Stimulated activated CD4-positive, alpha-beta T cell treated with anti-CD3 and anti-CD28 coated beads, TNF-alpha, amount 100 ng/mL, for 48 hours (primary cell): ENCODE data around the gene CTNNA2.

ENCODE experiments used
- DNase-seq, 3 donors: peaks; one replicate each; pipeline ENCODE4 v3.0.0-alpha.2; 2020; ENCODE audit warnings: low read depth in 3 of 3

CTNNA2 gene

GRCh38 chr2:79980116-79980515 is 467.3 kb downstream of the CTNNA2 start:
- no peak for DNase-seq

- no peak for DNase-seq
Measured at GRCh38 chr2:79980816-79981215, 468.0 kb downstream of the CTNNA2 start.

- no peak for DNase-seq
Measured at GRCh38 chr2:79981316-79981715, 468.5 kb downstream of the CTNNA2 start.

GRCh38 chr2:79982445-79982844 is 469.6 kb downstream of the CTNNA2 start:
- DNase-seq = no peak

- DNase-seq = no peak
Measured at GRCh38 chr2:79984476-79984875, 471.6 kb downstream of the CTNNA2 start.

GRCh38 chr2:79985145-79985544 is 472.3 kb downstream of the CTNNA2 start:
- DNase-seq = no peak

GRCh38 chr2:79985571-79985970 is 472.7 kb downstream of the CTNNA2 start:
- no peak for DNase-seq

GRCh38 chr2:79993144-79993543 is 480.3 kb downstream of the CTNNA2 start:
- DNase-seq = no peak

GRCh38 chr2:79994161-79994560 is 481.3 kb downstream of the CTNNA2 start:
- DNase-seq = no peak

- DNase-seq = no peak
Measured at GRCh38 chr2:79994965-79995364, 482.1 kb downstream of the CTNNA2 start.

GRCh38 chr2:79996709-79997108 is 483.9 kb downstream of the CTNNA2 start:
- no peak for DNase-seq

- no peak for DNase-seq
Measured at GRCh38 chr2:80001701-80002101, 488.9 kb downstream of the CTNNA2 start.

GRCh38 chr2:80002112-80002511 is 489.3 kb downstream of the CTNNA2 start:
- DNase-seq = no peak

GRCh38 chr2:80002568-80003157 is 489.8 kb downstream of the CTNNA2 start:
- no peak for DNase-seq

- no peak for DNase-seq
Measured at GRCh38 chr2:80007777-80008503, 495.1 kb downstream of the CTNNA2 start.

- DNase-seq = no peak
Measured at GRCh38 chr2:80008596-80008995, 495.7 kb downstream of the CTNNA2 start.

GRCh38 chr2:80009211-80009610 is 496.4 kb downstream of the CTNNA2 start:
- DNase-seq = no peak

- no peak for DNase-seq
Measured at GRCh38 chr2:80012061-80012460, 499.2 kb downstream of the CTNNA2 start.

GRCh38 chr2:80014637-80015036 is 501.8 kb downstream of the CTNNA2 start:
- no peak for DNase-seq

- DNase-seq = no peak
Measured at GRCh38 chr2:80016171-80016570, 503.3 kb downstream of the CTNNA2 start.

GRCh38 chr2:80019571-80020460 is 507.0 kb downstream of the CTNNA2 start:
- DNase-seq = no peak

GRCh38 chr2:80022018-80022417 is 509.2 kb downstream of the CTNNA2 start:
- no peak for DNase-seq
